Keratinocyte (primary cell): Measurements from ENCODE around the gene EPSTI1.

ENCODE experiments used
- EZH2 ChIP-seq: IDR thresholded peaks from one replicate; pipeline ENCODE4 v1.6.1; 2012; ENCODE audit warnings: inconsistent platforms, mild to moderate bottlenecking, low read length, moderate library complexity
- TF ChIP-seq, protein P1 (sequence below), 3 experiments: IDR thresholded peaks in 1 of 3; conservative IDR thresholded peaks in 1 of 3; optimal IDR thresholded peaks in 1 of 3; 2 replicates in 2 of 3; 3 replicates in 1 of 3; pipeline versions ENCODE3 to v1.5.1; 2011; ENCODE audit warnings: low read length in 3 of 3, mild to moderate bottlenecking in 3 of 3, moderate library complexity in 2 of 3, control low read depth in 1 of 3, inconsistent platforms in 1 of 3; ENCODE audit not compliant: insufficient read depth in 2 of 3; ENCODE audit errors: extremely low read depth in 1 of 3

DNA sequence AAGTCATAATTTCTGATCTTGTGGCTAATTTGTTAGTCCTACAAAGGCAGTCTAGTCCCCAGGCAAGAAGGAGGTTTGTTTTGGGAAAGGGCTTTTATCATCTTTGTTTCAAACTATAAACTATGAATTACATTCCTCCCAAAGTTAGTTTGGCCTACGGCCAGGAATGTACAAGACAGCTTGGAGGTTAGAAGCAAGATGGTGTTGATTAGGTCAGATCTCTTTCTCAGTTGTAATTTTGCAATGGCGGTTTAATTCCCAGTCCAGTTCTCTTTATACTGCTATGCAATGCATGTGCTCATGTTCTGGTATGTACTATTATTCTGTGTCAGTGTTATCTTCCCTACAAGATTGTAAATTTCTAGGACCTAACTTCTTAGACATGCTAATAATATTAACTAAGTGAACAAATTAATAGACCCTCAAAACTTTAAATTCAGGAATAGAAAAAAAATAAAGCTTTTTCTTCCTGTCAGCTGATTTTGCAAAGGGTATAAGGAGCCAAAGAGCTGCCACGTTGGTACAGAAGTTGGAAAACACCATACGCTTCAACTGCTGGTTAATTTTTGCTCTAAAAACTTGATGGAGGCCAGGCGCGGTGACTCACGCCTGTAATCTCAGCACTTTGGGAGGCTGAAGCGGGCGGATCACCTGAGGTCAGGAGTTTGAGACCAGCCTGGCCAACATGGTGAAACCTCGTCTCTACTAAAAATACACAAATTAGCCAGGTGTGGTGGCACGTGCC, 30.1 kb upstream of the EPSTI1 start:
- TF ChIP-seq, protein P1, sequence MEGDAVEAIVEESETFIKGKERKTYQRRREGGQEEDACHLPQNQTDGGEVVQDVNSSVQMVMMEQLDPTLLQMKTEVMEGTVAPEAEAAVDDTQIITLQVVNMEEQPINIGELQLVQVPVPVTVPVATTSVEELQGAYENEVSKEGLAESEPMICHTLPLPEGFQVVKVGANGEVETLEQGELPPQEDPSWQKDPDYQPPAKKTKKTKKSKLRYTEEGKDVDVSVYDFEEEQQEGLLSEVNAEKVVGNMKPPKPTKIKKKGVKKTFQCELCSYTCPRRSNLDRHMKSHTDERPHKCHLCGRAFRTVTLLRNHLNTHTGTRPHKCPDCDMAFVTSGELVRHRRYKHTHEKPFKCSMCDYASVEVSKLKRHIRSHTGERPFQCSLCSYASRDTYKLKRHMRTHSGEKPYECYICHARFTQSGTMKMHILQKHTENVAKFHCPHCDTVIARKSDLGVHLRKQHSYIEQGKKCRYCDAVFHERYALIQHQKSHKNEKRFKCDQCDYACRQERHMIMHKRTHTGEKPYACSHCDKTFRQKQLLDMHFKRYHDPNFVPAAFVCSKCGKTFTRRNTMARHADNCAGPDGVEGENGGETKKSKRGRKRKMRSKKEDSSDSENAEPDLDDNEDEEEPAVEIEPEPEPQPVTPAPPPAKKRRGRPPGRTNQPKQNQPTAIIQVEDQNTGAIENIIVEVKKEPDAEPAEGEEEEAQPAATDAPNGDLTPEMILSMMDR (optimal IDR thresholded peaks at IDR 0.05 in 1 of 3, IDR thresholded peaks at IDR 0.05 in 1 of 3, conservative IDR thresholded peaks at IDR 0.05 in 1 of 3; ENCODE audit: extremely low read depth in 1 of 3, insufficient read depth in 2 of 3, low read length in 3 of 3) = no peak
- no peak for TF ChIP-seq EZH2
